RWPE2 (cell line): ENCODE results near the gene GNG4.

ENCODE experiments used
- ATAC-seq: fragments of 200-7000 bp; cut with Tn5 transposase; 3 replicates; pipeline ENCODE4 v1.9.1; 2021; ENCODE audit warnings: low read depth
- DNase-seq: peaks from one replicate; pipeline ENCODE4 v3.0.0-alpha.2; 2020; ENCODE audit warnings: low spot score
- H3K27ac ChIP-seq: fragments of 450-650 bp; 2 replicates; pipeline ENCODE4 v1.5.1; 2017; ENCODE audit warnings: mild to moderate bottlenecking; ENCODE audit not compliant: poor library complexity, severe bottlenecking
- H3K27me3 ChIP-seq: fragments of 250-450 bp; sonication (Bioruptor Pico); 2 replicates; pipeline ENCODE4 v1.5.1; 2021; ENCODE audit warnings: mild to moderate bottlenecking, moderate library complexity; ENCODE audit not compliant: insufficient read depth, poor library complexity, severe bottlenecking
- H3K36me3 ChIP-seq: fragments of 250-450 bp; sonication (Bioruptor Pico); 2 replicates; pipeline ENCODE4 v1.5.1; 2020; ENCODE audit warnings: low read depth, mild to moderate bottlenecking, moderate library complexity
- H3K4me1 ChIP-seq: fragments of 250-450 bp; sonication (Bioruptor Pico); 2 replicates; pipeline ENCODE4 v1.5.1; 2021; ENCODE audit warnings: mild to moderate bottlenecking, moderate library complexity; ENCODE audit not compliant: insufficient read depth, poor library complexity, severe bottlenecking
- H3K4me3 ChIP-seq: fragments of 250-450 bp; sonication (Bioruptor Pico); 2 replicates; pipeline ENCODE4 v1.5.1; 2021; ENCODE audit warnings: mild to moderate bottlenecking, moderate library complexity; ENCODE audit not compliant: severe bottlenecking
- H3K9me3 ChIP-seq: fragments of 250-450 bp; sonication (Bioruptor Pico); 2 replicates; pipeline ENCODE4 v1.5.1; 2021; ENCODE audit warnings: mild to moderate bottlenecking, moderate library complexity; ENCODE audit not compliant: severe bottlenecking
- CTCF ChIP-seq: fragments of 450-650 bp; IDR thresholded peaks from one replicate; pipeline ENCODE4 v1.5.1; 2017; ENCODE audit warnings: mild to moderate bottlenecking, moderate library complexity; ENCODE audit not compliant: poor library complexity, severe bottlenecking

The GNG4 gene

DNA sequence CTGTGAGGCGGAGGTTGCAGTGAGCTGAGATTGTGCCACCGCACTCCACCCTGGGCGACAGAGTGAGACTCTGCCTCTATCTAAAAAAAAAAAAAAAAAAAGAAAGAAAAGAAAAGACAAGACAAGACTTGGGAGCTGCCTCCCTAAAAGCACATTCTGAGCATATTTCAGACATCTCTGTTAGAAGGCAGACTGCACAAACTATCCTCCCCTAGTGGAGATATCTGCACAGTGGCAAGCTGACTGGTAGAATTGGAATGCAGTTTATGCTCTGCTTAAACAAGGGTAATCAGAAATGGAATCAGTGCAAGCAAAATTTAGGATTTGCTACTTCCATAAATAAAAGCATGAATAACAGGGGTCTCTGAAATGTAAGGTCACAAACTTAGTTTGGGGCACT is 31.8 kb downstream of the GNG4 start:
- DNase-seq: no peak
- no peaks in the 10 kb centered on the region for H3K27me3 ChIP-seq
- H3K4me1 ChIP-seq: no peaks in the 10 kb centered on the region
- ATAC-seq: 0 out of 3 replicates have a peak, but pooled peaks have one; percentile 59
- no peaks in the 10 kb centered on the region for H3K9me3 ChIP-seq
- H3K4me3 ChIP-seq: no peak overlapping the region
- H3K36me3 ChIP-seq: no peaks in the 10 kb centered on the region
- no peak overlapping the region for H3K27ac ChIP-seq
- TF ChIP-seq CTCF: no peak

- Histone ChIP-seq H3K4me1 (no peaks in the 10 kb centered on the region), H3K27me3 (no peaks in the 10 kb centered on the region), H3K36me3 (no peaks in the 10 kb centered on the region), H3K27ac (no peak overlapping the region), H3K9me3 (no peaks in the 10 kb centered on the region), H3K4me3 (no peak overlapping the region)
- no peak for DNase-seq
- ATAC-seq: no peak
- no peak for TF ChIP-seq CTCF
Observed at GRCh38 chr1:235617140-235617539, 32.4 kb downstream of the GNG4 start.

DNA sequence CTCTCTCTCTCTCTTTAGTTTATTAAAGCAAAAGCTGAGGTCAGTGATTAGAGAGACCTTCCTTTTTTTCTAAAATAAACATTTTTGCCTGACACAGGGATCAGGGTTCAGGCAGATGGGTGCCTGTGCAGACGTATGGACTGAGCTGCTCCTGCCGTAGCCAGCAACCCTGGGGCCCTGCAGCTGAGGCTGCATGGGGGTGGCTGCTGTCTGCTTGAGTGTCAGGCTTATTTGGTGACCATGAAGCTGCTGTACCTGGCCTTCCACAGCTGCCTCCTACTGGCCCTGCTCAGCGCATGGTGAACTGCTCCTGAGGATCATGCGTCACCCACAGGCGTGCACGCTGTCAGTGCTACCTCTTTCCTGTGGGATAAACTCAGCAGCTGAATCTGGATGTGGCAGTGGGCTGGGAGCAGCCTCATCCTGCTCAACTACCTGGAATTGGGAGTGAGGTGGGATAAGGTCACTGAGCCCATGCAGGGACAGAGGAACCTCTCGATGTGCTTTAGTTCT is 35.1 kb downstream of the GNG4 start:
- no peak for TF ChIP-seq CTCF
- no peaks in the 10 kb centered on the region for H3K27me3 ChIP-seq

GRCh38 chr1:235613602-235614001 is 36.0 kb downstream of the GNG4 start:
- DNase-seq (no peak), ATAC-seq (peak; percentile 31; the same call in 1 of the 3 replicates)
- H3K9me3 ChIP-seq: no peaks in the 10 kb centered on the region
- no peaks in the 10 kb centered on the region for H3K4me1 ChIP-seq
- no peak overlapping the region for H3K4me3 ChIP-seq
- no peak for TF ChIP-seq CTCF
- H3K36me3 ChIP-seq: no peaks in the 10 kb centered on the region
- H3K27me3 ChIP-seq: no peaks in the 10 kb centered on the region
- H3K27ac ChIP-seq: no peak overlapping the region

More for the DNA sequence above, 35.1 kb downstream of the GNG4 start:
- no peak overlapping the region for H3K4me3 ChIP-seq
- no peaks in the 10 kb centered on the region for H3K4me1 ChIP-seq
- DNase-seq (no peak), ATAC-seq (no peak)
- H3K36me3 ChIP-seq: no peaks in the 10 kb centered on the region
- H3K9me3 ChIP-seq: no peaks in the 10 kb centered on the region
- no peak overlapping the region for H3K27ac ChIP-seq

- TF ChIP-seq CTCF: no peak
- Histone ChIP-seq H3K27ac (no peak overlapping the region), H3K36me3 (no peaks in the 10 kb centered on the region), H3K4me1 (no peaks in the 10 kb centered on the region), H3K27me3 (no peaks in the 10 kb centered on the region), H3K9me3 (no peaks in the 10 kb centered on the region), H3K4me3 (no peak overlapping the region)
- DNase-seq (no peak), ATAC-seq (no peak)
Observed at GRCh38 chr1:235612761-235613160, 36.8 kb downstream of the GNG4 start.
